ENCODE results near the gene DMD. TPM values are rescaled to one million over a fixed set of nuclear protein-coding genes. Genes with fewer than 3 reads are reported as not detected.
"Not testable (repeated sequence)": the region's sequence is repeated elsewhere in the genome, so short reads cannot be mapped to it uniquely, and the experiment has no call there.

DMD gene
- total RNA-seq, 1 donor from 2014 or later, result 22.2 TPM

GRCh38 chrX:31934842-31935370 lies 1276.4 kb downstream of the DMD start:
- H3K27ac Mint-ChIP-seq (ENCODE audit: unreplicated experiment), result no peak overlapping the region
- no peak overlapping the region for H3K4me3 Mint-ChIP-seq (ENCODE audit: unreplicated experiment)
- TF ChIP-seq EZH2 (IDR thresholded peaks at IDR 0.05; ENCODE audit: insufficient read depth, low read length) (no peak), CTCF (IDR thresholded peaks at IDR 0.05; ENCODE audit: insufficient read depth, low read depth, low read length) (no peak)
- Histone ChIP-seq H3K36me3 (ENCODE audit: insufficient read depth, low read length) (no peaks in the 10 kb centered on the region), H3K79me2 (ENCODE audit: insufficient read depth, low read length) (no peaks in the 10 kb centered on the region), H3K4me2 (ENCODE audit: low read length) (no peak overlapping the region), H3K4me3 (ENCODE audit: insufficient read depth, low read depth, low read length) (no peak overlapping the region), H4K20me1 (ENCODE audit: insufficient read depth, low read length) (no peaks in the 10 kb centered on the region), H3K27ac (ENCODE audit: low read depth, low read length) (no peak overlapping the region), H3K9ac (ENCODE audit: low read length) (no peak overlapping the region), H3K4me1 (ENCODE audit: insufficient read depth, low read length) (no peaks in the 10 kb centered on the region), H3K27me3 (ENCODE audit: insufficient read depth, low read length) (no peaks in the 10 kb centered on the region), H2AFZ (ENCODE audit: low read depth, low read length) (no peak overlapping the region), H3K9me3 (ENCODE audit: insufficient read depth, low read depth, low read length) (no peaks in the 10 kb centered on the region)
- H3K9me3 Mint-ChIP-seq (ENCODE audit: unreplicated experiment), result no peaks in the 10 kb centered on the region
- H3K36me3 Mint-ChIP-seq (ENCODE audit: low read depth, unreplicated experiment), result no peaks in the 10 kb centered on the region
- H3K4me1 Mint-ChIP-seq (ENCODE audit: low read depth, unreplicated experiment), result peaks cover 10% of the 10 kb centered on the region
- H3K27me3 Mint-ChIP-seq (ENCODE audit: low read depth, unreplicated experiment), result no peaks in the 10 kb centered on the region
- DNase-seq (ENCODE audit: low read depth) (no peak), FAIRE-seq (no peak)

GRCh38 chrX:31934015-31934414 lies 1277.3 kb downstream of the DMD start:
- Mint-ChIP-seq H3K9me3 (ENCODE audit: unreplicated experiment) (no peaks in the 10 kb centered on the region), H3K27me3 (ENCODE audit: low read depth, unreplicated experiment) (no peaks in the 10 kb centered on the region), H3K27ac (ENCODE audit: unreplicated experiment) (no peak overlapping the region), H3K4me1 (ENCODE audit: low read depth, unreplicated experiment) (peaks cover 10% of the 10 kb centered on the region), H3K36me3 (ENCODE audit: low read depth, unreplicated experiment) (no peaks in the 10 kb centered on the region), H3K4me3 (ENCODE audit: unreplicated experiment) (no peak overlapping the region)
- Histone ChIP-seq H3K4me1 (ENCODE audit: insufficient read depth, low read length) (no peaks in the 10 kb centered on the region), H3K9me3 (ENCODE audit: insufficient read depth, low read depth, low read length) (no peaks in the 10 kb centered on the region), H3K9ac (ENCODE audit: low read length) (no peak overlapping the region), H3K36me3 (ENCODE audit: insufficient read depth, low read length) (no peaks in the 10 kb centered on the region), H3K27ac (ENCODE audit: low read depth, low read length) (no peak overlapping the region), H3K27me3 (ENCODE audit: insufficient read depth, low read length) (no peaks in the 10 kb centered on the region), H3K79me2 (ENCODE audit: insufficient read depth, low read length) (no peaks in the 10 kb centered on the region), H2AFZ (ENCODE audit: low read depth, low read length) (no peak overlapping the region), H4K20me1 (ENCODE audit: insufficient read depth, low read length) (no peaks in the 10 kb centered on the region), H3K4me3 (ENCODE audit: insufficient read depth, low read depth, low read length) (no peak overlapping the region), H3K4me2 (ENCODE audit: low read length) (no peak overlapping the region)
- FAIRE-seq (peak; percentile 76), DNase-seq (ENCODE audit: low read depth) (no peak)
- TF ChIP-seq CTCF (IDR thresholded peaks at IDR 0.05; ENCODE audit: insufficient read depth, low read depth, low read length), result no peak
- no peak for TF ChIP-seq EZH2 (IDR thresholded peaks at IDR 0.05; ENCODE audit: insufficient read depth, low read length)

- no peak overlapping the region for H3K4me2 ChIP-seq (ENCODE audit: low read length)
- H3K9me3 ChIP-seq (ENCODE audit: insufficient read depth, low read depth, low read length), result no peaks in the 10 kb centered on the region
- Mint-ChIP-seq H3K4me3 (ENCODE audit: unreplicated experiment) (no peak overlapping the region), H3K4me1 (ENCODE audit: low read depth, unreplicated experiment) (peaks cover 10% of the 10 kb centered on the region), H3K27me3 (ENCODE audit: low read depth, unreplicated experiment) (no peaks in the 10 kb centered on the region), H3K27ac (ENCODE audit: unreplicated experiment) (peak overlapping the region; percentile 66), H3K36me3 (ENCODE audit: low read depth, unreplicated experiment) (no peaks in the 10 kb centered on the region), H3K9me3 (ENCODE audit: unreplicated experiment) (no peaks in the 10 kb centered on the region)
- H3K36me3 ChIP-seq (ENCODE audit: insufficient read depth, low read length), result no peaks in the 10 kb centered on the region
- H3K27me3 ChIP-seq (ENCODE audit: insufficient read depth, low read length), result no peaks in the 10 kb centered on the region
- no peak for FAIRE-seq
- no peaks in the 10 kb centered on the region for H3K4me1 ChIP-seq (ENCODE audit: insufficient read depth, low read length)
- TF ChIP-seq EZH2 (IDR thresholded peaks at IDR 0.05; ENCODE audit: insufficient read depth, low read length) (no peak), CTCF (IDR thresholded peaks at IDR 0.05; ENCODE audit: insufficient read depth, low read depth, low read length) (no peak)
- DNase-seq (ENCODE audit: low read depth), result no peak
- no peak overlapping the region for H3K4me3 ChIP-seq (ENCODE audit: insufficient read depth, low read depth, low read length)
- H4K20me1 ChIP-seq (ENCODE audit: insufficient read depth, low read length), result no peaks in the 10 kb centered on the region
- H2AFZ ChIP-seq (ENCODE audit: low read depth, low read length), result no peak overlapping the region
- no peak overlapping the region for H3K27ac ChIP-seq (ENCODE audit: low read depth, low read length)
- H3K9ac ChIP-seq (ENCODE audit: low read length), result no peak overlapping the region
- H3K79me2 ChIP-seq (ENCODE audit: insufficient read depth, low read length), result no peaks in the 10 kb centered on the region
These were observed 1278.6 kb downstream of the DMD start for GRCh38 chrX:31932769-31933168.

- not testable (repeated sequence) for H3K4me3 ChIP-seq (ENCODE audit: insufficient read depth, low read depth, low read length); H3K27ac ChIP-seq (ENCODE audit: low read depth, low read length); H3K4me1 ChIP-seq (ENCODE audit: insufficient read depth, low read length); H3K4me2 ChIP-seq (ENCODE audit: low read length); H4K20me1 ChIP-seq (ENCODE audit: insufficient read depth, low read length); H3K36me3 ChIP-seq (ENCODE audit: insufficient read depth, low read length); H3K4me3 Mint-ChIP-seq (ENCODE audit: unreplicated experiment); H3K27me3 ChIP-seq (ENCODE audit: insufficient read depth, low read length); H3K9me3 Mint-ChIP-seq (ENCODE audit: unreplicated experiment); H3K36me3 Mint-ChIP-seq (ENCODE audit: low read depth, unreplicated experiment); H2AFZ ChIP-seq (ENCODE audit: low read depth, low read length); H3K9ac ChIP-seq (ENCODE audit: low read length); FAIRE-seq; H3K79me2 ChIP-seq (ENCODE audit: insufficient read depth, low read length); DNase-seq (ENCODE audit: low read depth); H3K9me3 ChIP-seq (ENCODE audit: insufficient read depth, low read depth, low read length); H3K27me3 Mint-ChIP-seq (ENCODE audit: low read depth, unreplicated experiment); H3K4me1 Mint-ChIP-seq (ENCODE audit: low read depth, unreplicated experiment)
- H3K27ac Mint-ChIP-seq (ENCODE audit: unreplicated experiment), result peak overlapping the region; percentile 66
These were observed 1279.0 kb downstream of the DMD start for GRCh38 chrX:31932320-31932719.

Measured in astrocyte (in vitro differentiated cells and primary cell).